NOMO-1 treated with dmso at 0.1 percent for 144 hours (cell line): ENCODE measurements around the gene NPY2R.

Experiments
- DNase-seq: peaks from one replicate; lab custom pipeline; 2025; ENCODE audit not compliant: unreplicated experiment; lab: John Stamatoyannopoulos, UW

NPY2R gene

GRCh38 chr4:155208258-155209054 is at the start of gene NPY2R:
NPY2R (plus strand) TSS chr4:155208636; CDS start chr4:155213940, 5,304 bp downstream.
- DNase-seq = no peak

GRCh38 chr4:155161357-155161756 is 47.1 kb upstream of the NPY2R start:
- no peak for DNase-seq

DNA sequence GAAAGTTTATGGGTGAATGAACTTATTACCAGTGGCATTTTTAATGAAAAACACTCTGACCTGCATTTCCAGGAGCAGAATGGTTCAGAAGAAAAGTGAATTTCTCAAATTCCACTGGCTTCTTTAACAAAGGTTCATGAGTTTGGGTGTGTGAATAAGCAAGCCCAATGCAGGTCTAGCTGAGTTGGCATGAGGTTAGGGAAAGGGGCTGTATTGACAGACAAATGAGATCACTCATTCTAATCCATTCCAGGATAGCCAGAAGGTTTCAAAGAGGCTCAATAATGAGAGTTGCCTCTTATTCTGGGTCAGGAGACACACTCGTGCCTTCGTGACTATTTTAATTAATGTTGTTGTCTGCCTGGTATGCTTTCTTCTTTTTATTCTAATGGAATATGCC is 43.7 kb upstream of the NPY2R start:
- no peak for DNase-seq

DNA sequence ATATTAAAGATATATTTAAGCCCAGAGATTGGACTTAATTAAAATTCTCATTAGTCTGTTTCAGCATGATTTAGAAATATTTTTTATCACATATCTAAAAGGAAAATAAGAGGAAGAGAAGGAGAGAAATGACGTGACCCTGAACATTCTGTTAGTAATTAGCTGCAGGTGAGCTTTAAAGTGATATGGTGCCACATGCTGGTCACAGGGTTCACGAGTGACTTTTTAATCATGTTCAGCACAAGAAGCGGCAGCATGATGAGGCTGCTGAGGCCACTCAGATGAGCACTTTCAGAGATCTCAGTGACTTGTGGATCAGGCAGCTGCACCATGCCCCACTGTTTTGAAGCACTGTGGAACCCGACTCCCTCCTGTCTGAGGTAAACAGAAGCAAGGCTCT is 37.9 kb upstream of the NPY2R start:
- DNase-seq = no peak

DNA sequence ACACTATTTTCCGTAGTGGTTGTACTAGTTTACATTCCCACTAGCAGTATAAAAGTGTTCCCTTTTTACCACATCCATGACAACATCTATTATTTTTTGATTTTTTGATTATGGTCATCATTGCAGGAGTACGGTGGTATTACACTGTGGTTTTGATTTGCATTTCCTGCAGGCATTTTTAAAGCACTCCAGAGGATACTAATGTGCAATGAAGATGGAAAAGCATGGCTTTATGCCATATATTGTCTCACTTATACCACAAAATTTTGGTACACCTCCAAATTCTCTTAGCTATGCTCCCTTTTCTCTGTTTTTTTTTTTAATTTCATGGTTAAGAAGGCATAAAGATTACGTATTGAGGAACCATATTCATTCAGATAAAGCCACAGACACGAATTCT is 35.1 kb upstream of the NPY2R start:
- no peak for DNase-seq

- no peak for DNase-seq
Measured at GRCh38 chr4:155174668-155175067, 33.8 kb upstream of the NPY2R start.

GRCh38 chr4:155179216-155179615 is 29.2 kb upstream of the NPY2R start:
- no peak for DNase-seq

DNA sequence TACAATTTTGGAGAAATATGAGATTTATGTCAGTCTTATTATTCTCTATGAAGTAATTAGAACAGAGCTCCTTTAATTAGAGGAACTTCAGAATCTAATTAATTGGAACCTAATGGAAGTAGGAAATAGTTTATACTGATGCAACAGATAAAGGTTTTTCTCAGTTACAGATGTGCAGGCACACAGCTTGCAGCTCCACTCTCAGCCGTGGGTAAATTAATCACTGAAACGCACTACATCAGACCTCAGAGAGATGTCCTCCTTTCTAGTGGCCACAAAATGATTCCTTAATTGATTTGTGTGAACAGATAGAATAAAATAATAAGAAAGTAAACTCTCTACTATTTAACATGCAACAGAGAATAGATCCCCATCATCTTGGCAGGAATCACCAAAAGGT is 21.5 kb upstream of the NPY2R start:
- no peak for DNase-seq

GRCh38 chr4:155187989-155188388 is 20.4 kb upstream of the NPY2R start:
- no peak for DNase-seq

- no peak for DNase-seq
Measured at GRCh38 chr4:155190099-155190498, 18.3 kb upstream of the NPY2R start.

- DNase-seq = no peak
Measured at GRCh38 chr4:155197757-155198156, 10.7 kb upstream of the NPY2R start.

- DNase-seq = no peak
Measured at GRCh38 chr4:155207534-155208257, 740 bp upstream of the NPY2R start.

DNA sequence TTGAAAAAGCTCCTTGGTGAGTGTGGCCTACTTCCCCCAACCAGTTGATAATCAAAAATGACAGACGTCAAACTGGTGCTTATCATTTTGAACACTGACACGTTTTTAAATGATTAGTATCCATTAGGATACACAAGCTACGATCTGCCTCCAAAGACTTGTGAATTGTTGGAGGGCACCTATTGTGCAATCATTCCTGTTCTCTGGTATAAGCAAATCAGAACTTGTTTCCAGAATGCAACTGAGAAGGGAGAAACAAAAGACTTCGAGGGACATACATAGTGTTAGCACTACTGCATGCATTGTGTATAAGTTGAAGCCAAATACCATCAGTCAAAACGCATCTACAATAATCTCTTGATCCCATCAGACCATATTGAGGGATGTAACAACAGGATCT is 11.6 kb downstream of the NPY2R start:
- DNase-seq = no peak

- no peak for DNase-seq
Measured at GRCh38 chr4:155227131-155227530, 18.7 kb downstream of the NPY2R start.

- no peak for DNase-seq
Measured at GRCh38 chr4:155228713-155229112, 20.3 kb downstream of the NPY2R start.

GRCh38 chr4:155232432-155232831 is 24.0 kb downstream of the NPY2R start:
- no peak for DNase-seq

- no peak for DNase-seq
Measured at GRCh38 chr4:155234206-155234605, 25.8 kb downstream of the NPY2R start.

DNA sequence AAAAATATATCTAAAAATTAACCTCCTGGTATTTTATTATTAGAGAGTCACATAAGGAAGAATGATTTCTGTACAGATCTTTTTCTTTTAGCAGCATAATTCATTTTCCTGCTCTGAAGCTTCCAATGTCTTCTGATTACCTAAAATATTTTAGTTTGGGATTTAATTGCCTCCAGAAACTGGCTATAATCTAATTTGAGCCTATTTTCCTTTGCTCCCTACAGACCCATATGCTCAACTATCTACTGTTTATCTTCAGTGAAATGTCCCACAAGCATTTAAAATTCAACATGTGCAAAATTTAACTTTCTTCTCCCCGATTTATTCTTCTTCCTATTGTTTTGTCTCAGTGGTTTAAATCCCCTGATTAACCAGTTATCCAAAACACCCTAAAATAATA is 29.1 kb downstream of the NPY2R start:
- no peak for DNase-seq

GRCh38 chr4:155241225-155241624 is 32.8 kb downstream of the NPY2R start:
- no peak for DNase-seq

GRCh38 chr4:155241664-155242063 is 33.2 kb downstream of the NPY2R start:
- DNase-seq = no peak

- DNase-seq = no peak
Measured at GRCh38 chr4:155245105-155245504, 36.7 kb downstream of the NPY2R start.
